GM12892 (cell line): ENCODE data around the gene SH2D7.

ENCODE experiments used
- POLR2A ChIP-seq: IDR thresholded peaks from 2 replicates; pipeline ENCODE4 v1.6.1; 2011; ENCODE audit warnings: low read depth, low read length, control low read depth
- POLR2AphosphoS5 ChIP-seq: IDR thresholded peaks from 2 replicates; pipeline ENCODE4 v1.6.1; 2011; ENCODE audit warnings: low read depth, low read length, control low read depth

DNA sequence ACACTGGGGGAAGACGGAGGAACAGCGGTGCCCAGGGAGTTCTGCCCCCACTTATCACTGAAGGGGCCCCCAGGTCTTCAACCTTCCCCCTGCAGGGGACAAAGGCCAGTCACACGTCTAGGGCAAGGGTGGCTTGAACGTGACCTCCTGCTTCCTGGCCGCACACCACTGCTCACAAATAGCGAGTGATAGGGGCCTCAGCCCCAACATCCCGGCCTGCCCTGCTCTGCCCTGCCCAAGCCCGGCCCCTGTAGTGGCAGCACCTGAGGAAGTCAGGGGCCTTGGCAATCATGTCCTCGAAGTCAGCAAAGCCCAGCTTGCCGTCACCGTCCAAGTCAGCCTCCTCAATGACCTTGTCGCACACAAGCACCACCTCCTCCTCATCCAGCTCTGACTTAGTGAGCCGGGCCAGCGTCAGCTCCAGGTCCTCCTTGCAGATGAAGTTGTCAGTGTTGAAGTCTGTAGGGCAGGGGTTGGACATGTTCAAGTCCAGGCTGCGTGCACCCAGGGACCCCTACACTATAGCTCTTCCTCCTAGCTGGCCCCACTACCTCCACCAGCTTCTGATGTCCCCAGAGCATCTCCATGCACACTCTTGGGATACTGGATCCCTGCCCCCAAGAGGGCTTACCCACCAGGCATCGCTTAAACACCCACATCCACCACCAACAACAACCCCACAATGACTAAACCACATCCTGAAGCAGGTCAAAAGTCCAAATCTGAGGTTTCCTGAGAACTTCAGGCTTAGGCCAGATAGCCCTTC lies 13.3 kb downstream of the SH2D7 start:
- TF ChIP-seq POLR2A (no peak), POLR2AphosphoS5 (no peak)
